HG03175 (cell line): ENCODE results near the gene VSX2.

ENCODE experiments used
- ATAC-seq: cut with Tn5 transposase; IDR thresholded peaks from one replicate; pipeline ENCODE4 v1.9.1; 2021; ENCODE audit warnings: mild to moderate bottlenecking, moderate library complexity; ENCODE audit not compliant: unreplicated experiment

VSX2 gene

GRCh38 chr14:74220991-74221390, 18.3 kb upstream of the VSX2 start:
- ATAC-seq: no peak

- no peak for ATAC-seq
Observed at GRCh38 chr14:74221741-74222140, 17.5 kb upstream of the VSX2 start.

- ATAC-seq: no peak
Observed at GRCh38 chr14:74223016-74223415, 16.2 kb upstream of the VSX2 start.

- no peak for ATAC-seq
Observed at GRCh38 chr14:74231784-74232183, 7.5 kb upstream of the VSX2 start.

- no peak for ATAC-seq
Observed at GRCh38 chr14:74235017-74235416, 4.2 kb upstream of the VSX2 start.

- no peak for ATAC-seq
Observed at GRCh38 chr14:74237441-74237840, 1.8 kb upstream of the VSX2 start.

GRCh38 chr14:74239848-74240793, 872 bp downstream of the VSX2 start:
- ATAC-seq: no peak

GRCh38 chr14:74240794-74241651, 1.8 kb downstream of the VSX2 start:
- no peak for ATAC-seq

GRCh38 chr14:74241652-74242017, 2.4 kb downstream of the VSX2 start:
- ATAC-seq: no peak

- no peak for ATAC-seq
Observed at GRCh38 chr14:74242021-74242779, 3.0 kb downstream of the VSX2 start.

- ATAC-seq: no peak
Observed at GRCh38 chr14:74242780-74243042, 3.5 kb downstream of the VSX2 start.

- ATAC-seq: no peak
Observed at GRCh38 chr14:74243051-74243450, 3.8 kb downstream of the VSX2 start.

GRCh38 chr14:74244115-74244514, 4.9 kb downstream of the VSX2 start:
- no peak for ATAC-seq

GRCh38 chr14:74245292-74245691, 6.0 kb downstream of the VSX2 start:
- no peak for ATAC-seq

GRCh38 chr14:74246542-74246941, 7.3 kb downstream of the VSX2 start:
- ATAC-seq: no peak

- ATAC-seq: no peak
Observed at GRCh38 chr14:74248017-74248416, 8.8 kb downstream of the VSX2 start.

GRCh38 chr14:74249433-74250375, 10.5 kb downstream of the VSX2 start:
- no peak for ATAC-seq

- ATAC-seq: no peak
Observed at GRCh38 chr14:74255281-74255680, 16.0 kb downstream of the VSX2 start.

GRCh38 chr14:74257078-74257940, 18.1 kb downstream of the VSX2 start:
- peak; percentile 71 for ATAC-seq
